ENCODE data around the gene OLA1. TPM values are rescaled to one million over a fixed set of nuclear protein-coding genes. Genes with fewer than 3 reads are reported as not detected.

OLA1 gene
- total RNA-seq, 1 donor from 2014 or later: 104 TPM

DNA sequence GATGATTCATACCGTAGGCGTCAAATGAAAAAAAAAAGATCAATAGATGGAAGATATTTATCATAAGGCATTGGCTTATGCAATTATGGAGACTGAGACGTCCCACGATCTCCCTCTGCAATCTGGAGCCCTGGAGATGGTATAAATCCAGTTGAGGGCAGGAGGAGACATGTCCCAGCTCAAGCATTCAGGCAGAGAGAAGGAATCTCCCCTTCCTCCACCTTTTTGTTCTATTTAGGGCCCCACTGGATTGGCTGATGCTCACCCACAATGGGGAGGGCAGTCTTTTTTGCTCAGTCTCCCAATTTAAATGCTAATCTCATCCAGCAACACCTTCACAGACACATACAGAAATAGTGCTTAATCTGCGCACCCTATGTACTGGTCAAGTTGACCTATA is 18.0 kb upstream of the OLA1 start:
- DNase-seq (ENCODE audit: low read depth): no peak
- TF ChIP-seq, protein P1, sequence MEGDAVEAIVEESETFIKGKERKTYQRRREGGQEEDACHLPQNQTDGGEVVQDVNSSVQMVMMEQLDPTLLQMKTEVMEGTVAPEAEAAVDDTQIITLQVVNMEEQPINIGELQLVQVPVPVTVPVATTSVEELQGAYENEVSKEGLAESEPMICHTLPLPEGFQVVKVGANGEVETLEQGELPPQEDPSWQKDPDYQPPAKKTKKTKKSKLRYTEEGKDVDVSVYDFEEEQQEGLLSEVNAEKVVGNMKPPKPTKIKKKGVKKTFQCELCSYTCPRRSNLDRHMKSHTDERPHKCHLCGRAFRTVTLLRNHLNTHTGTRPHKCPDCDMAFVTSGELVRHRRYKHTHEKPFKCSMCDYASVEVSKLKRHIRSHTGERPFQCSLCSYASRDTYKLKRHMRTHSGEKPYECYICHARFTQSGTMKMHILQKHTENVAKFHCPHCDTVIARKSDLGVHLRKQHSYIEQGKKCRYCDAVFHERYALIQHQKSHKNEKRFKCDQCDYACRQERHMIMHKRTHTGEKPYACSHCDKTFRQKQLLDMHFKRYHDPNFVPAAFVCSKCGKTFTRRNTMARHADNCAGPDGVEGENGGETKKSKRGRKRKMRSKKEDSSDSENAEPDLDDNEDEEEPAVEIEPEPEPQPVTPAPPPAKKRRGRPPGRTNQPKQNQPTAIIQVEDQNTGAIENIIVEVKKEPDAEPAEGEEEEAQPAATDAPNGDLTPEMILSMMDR (conservative IDR thresholded peaks at IDR 0.05; ENCODE audit: low read depth, low read length): no peak
- no peak overlapping the region for H3K4me3 ChIP-seq (ENCODE audit: low read depth, low read length)

GRCh38 chr2:174263997-174264396 is 15.7 kb upstream of the OLA1 start:
- DNase-seq (ENCODE audit: low read depth): peak; percentile 82
- H3K4me3 ChIP-seq (ENCODE audit: low read depth, low read length): no peak overlapping the region
- TF ChIP-seq, protein P1 (conservative IDR thresholded peaks at IDR 0.05; ENCODE audit: low read depth, low read length): no peak

- DNase-seq (ENCODE audit: low read depth): peak; percentile 36
Observed at GRCh38 chr2:174259981-174260380, 11.6 kb upstream of the OLA1 start.

GRCh38 chr2:174254267-174254666 is 5.9 kb upstream of the OLA1 start:
- H3K4me3 ChIP-seq (ENCODE audit: low read depth, low read length): no peak overlapping the region
- DNase-seq (ENCODE audit: low read depth): no peak
- TF ChIP-seq, protein P1 (conservative IDR thresholded peaks at IDR 0.05; ENCODE audit: low read depth, low read length): no peak

More at GRCh38 chr2:174259981-174260380, 11.6 kb upstream of the OLA1 start:
- no peak overlapping the region for H3K4me3 ChIP-seq (ENCODE audit: low read depth, low read length)
- TF ChIP-seq, protein P1 (conservative IDR thresholded peaks at IDR 0.05; ENCODE audit: low read depth, low read length): no peak

DNA sequence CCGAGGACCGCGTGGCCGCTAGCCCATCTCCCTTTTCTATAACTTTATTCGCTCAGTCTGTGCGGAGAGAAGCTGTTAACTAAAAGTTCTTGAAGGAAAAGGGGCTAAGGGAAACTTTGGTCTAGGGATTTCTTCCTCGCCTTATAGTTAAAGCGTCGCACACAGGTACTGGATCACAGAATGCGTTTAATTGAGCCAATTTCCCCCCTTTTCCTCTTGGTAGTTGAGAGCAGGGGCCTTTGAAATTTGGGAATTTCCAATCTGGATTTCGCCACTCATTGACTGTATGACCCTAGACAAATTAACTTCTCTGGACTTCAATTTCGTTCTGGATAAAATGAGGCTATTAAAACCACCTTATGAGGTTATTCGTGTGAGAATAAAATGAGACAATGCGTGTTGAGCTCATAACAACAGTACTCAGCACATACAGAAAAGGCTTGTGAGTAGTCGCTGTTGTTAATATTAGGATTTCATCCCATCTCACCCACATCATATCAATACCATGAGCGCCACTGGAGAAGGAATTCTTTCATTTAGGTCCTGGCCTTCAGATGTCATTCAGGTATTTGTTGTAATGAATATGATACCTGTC is 763 bp upstream of the OLA1 start:
- TF ChIP-seq, protein P1 (conservative IDR thresholded peaks at IDR 0.05; ENCODE audit: low read depth, low read length): no peak
- DNase-seq (ENCODE audit: low read depth): no peak
- H3K4me3 ChIP-seq (ENCODE audit: low read depth, low read length): peak overlapping the region; percentile 91

- H3K4me3 ChIP-seq (ENCODE audit: low read depth, low read length): peak overlapping the region; percentile 91
- TF ChIP-seq, protein P1 (conservative IDR thresholded peaks at IDR 0.05; ENCODE audit: low read depth, low read length): no peak
- no peak for DNase-seq (ENCODE audit: low read depth)
Observed at GRCh38 chr2:174247474-174248186, 702 bp downstream of the OLA1 start.

All from epithelial cell of proximal tubule (primary cell).